K562 (cell line): ENCODE measurements around the gene GRIA4. TPM values are rescaled to one million over a fixed set of nuclear protein-coding genes. Genes with fewer than 3 reads are reported as not detected.

Source experiments
- ATAC-seq: fragments of 200-7000 bp; cut with Tn5 transposase; 3 replicates; pipeline ENCODE4 v1.9.1; 2020; ENCODE audit warnings: moderate library complexity
- BruUV-seq: library from RNA; stranded (reverse); fragments of 400-500 nt; replicated peaks from 2 replicates; lab custom pipeline; 2021; lab: Mats Ljungman, UMichigan
- CTCF ChIA-PET: fragments of 300-600 bp; formaldehyde crosslinking; extraction: SDS; loops from one replicate; lab custom pipeline; 2021; ENCODE audit warnings: low intra/inter-chr PET ratio; lab: Yijun Ruan, JAX
- POLR2A ChIA-PET: fragments of 300-600, 350-650 bp; sonication (Branson Sonifier 250); formaldehyde crosslinking; extraction: SDS; loops from one replicate; lab custom pipeline; 2021; ENCODE audit warnings: antibody characterized with exemption, inconsistent platforms; lab: Yijun Ruan, JAX
- DNase-seq, 4 experiments: peaks; one replicate each; pipeline versions ENCODE4 v3.0.0 to v3.0.0-alpha.2; 2011 to 2018; ENCODE audit warnings: low spot score in 3 of 4, mixed read lengths in 3 of 4; ENCODE audit errors: extremely low read depth in 1 of 4
- FAIRE-seq: peaks from 2 replicates; lab custom pipeline; 2011; peaks lifted over from hg19 to GRCh38; lab: Jason Lieb, UNC
- H2AFZ ChIP-seq: 2 replicates; pipeline ENCODE4 v1.6.0; 2011; ENCODE audit warnings: low read depth, low read length, control low read depth, inconsistent platforms
- H3K27ac ChIP-seq: fragments of 200-600 bp; 3 replicates; pipeline ENCODE4 v1.8.0; 2011; ENCODE audit warnings: low read depth, mild to moderate bottlenecking, control low read depth, inconsistent platforms, low read length, moderate library complexity, mixed read lengths; ENCODE audit errors: extremely low read depth
- H3K27me3 ChIP-seq, 2 experiments: fragments of 300-600 bp in 1 of 2; 2 replicates in 1 of 2; 3 replicates in 1 of 2; pipeline versions ENCODE4 v1.6.0 to v1.8.0; 2011; ENCODE audit warnings: inconsistent platforms in 2 of 2, low read length in 2 of 2, mild to moderate bottlenecking in 1 of 2, mixed read lengths in 1 of 2, moderate library complexity in 1 of 2; ENCODE audit not compliant: control insufficient read depth in 2 of 2, insufficient read depth in 2 of 2
- H3K36me3 ChIP-seq: fragments of 300-600 bp; 3 replicates; pipeline ENCODE4 v1.8.0; 2011; ENCODE audit warnings: mild to moderate bottlenecking, low read length, inconsistent platforms; ENCODE audit not compliant: control insufficient read depth, insufficient read depth
- H3K4me1 ChIP-seq, 2 experiments: fragments of 200-600 bp in 1 of 2; replicated peaks in 1 of 2; 2 replicates in 1 of 2; 3 replicates in 1 of 2; pipeline versions ENCODE4 v1.5.1 to v1.8.0; 2011; ENCODE audit warnings: inconsistent platforms in 2 of 2, low read length in 2 of 2, mild to moderate bottlenecking in 1 of 2, mixed read lengths in 1 of 2, moderate library complexity in 1 of 2; ENCODE audit not compliant: control insufficient read depth in 2 of 2, insufficient read depth in 2 of 2
- H3K4me2 ChIP-seq: 2 replicates; pipeline ENCODE4 v1.6.1; 2011; ENCODE audit warnings: low read length, control low read depth, inconsistent platforms, mixed read lengths; ENCODE audit not compliant: insufficient read depth
- H3K4me3 ChIP-seq: fragments of 200-600 bp; sonication (generic), shearing (Covaris generic); 2 replicates; pipeline ENCODE4 v1.5.1; 2016; ENCODE audit warnings: control low read depth, inconsistent platforms
- H3K79me2 ChIP-seq: fragments of 200-600 bp; 3 replicates; pipeline ENCODE4 v1.8.0; 2011; ENCODE audit warnings: low read length, inconsistent platforms; ENCODE audit not compliant: control insufficient read depth, insufficient read depth
- H3K9ac ChIP-seq, 2 experiments: 2 replicates each; pipeline versions ENCODE4 v1.6.0 to v1.6.1; 2011; ENCODE audit warnings: low read depth in 2 of 2, low read length in 2 of 2, control low read depth in 1 of 2, inconsistent platforms in 1 of 2, mild to moderate bottlenecking in 1 of 2, mixed read lengths in 1 of 2; ENCODE audit not compliant: insufficient read depth in 1 of 2
- H3K9me1 ChIP-seq: one replicate; pipeline ENCODE4 v1.6.0; 2011; ENCODE audit warnings: inconsistent platforms, mild to moderate bottlenecking, low read length, moderate library complexity; ENCODE audit not compliant: control insufficient read depth, insufficient read depth
- H3K9me3 ChIP-seq: replicated peaks from 2 replicates; pipeline ENCODE4 v1.5.1; 2011; ENCODE audit warnings: low read depth, low read length, inconsistent platforms; ENCODE audit not compliant: control insufficient read depth, insufficient read depth
- H4K20me1 ChIP-seq: replicated peaks from 2 replicates; pipeline ENCODE4 v1.6.1; 2011; ENCODE audit warnings: low read length, inconsistent platforms, mixed read lengths; ENCODE audit not compliant: control insufficient read depth, insufficient read depth
- CTBP1 ChIP-seq: fragments of 450-650 bp; IDR thresholded peaks from 2 replicates; pipeline ENCODE4 v1.6.1; 2016; ENCODE audit warnings: borderline replicate concordance
- DPF2 ChIP-seq: fragments of 450-650 bp; IDR thresholded peaks from 2 replicates; pipeline ENCODE4 v1.6.1; 2016
- ELF2 ChIP-seq: fragments of 250-450 bp; sonication (Bioruptor Pico); IDR thresholded peaks from 2 replicates; pipeline ENCODE4 v1.5.0; 2021; ENCODE audit warnings: mild to moderate bottlenecking
- ETV6 ChIP-seq, 3 experiments: fragments of 150-350 bp in 1 of 3; sonication (generic) in 1 of 3; formaldehyde crosslinking in 1 of 3; IDR thresholded peaks; 2 replicates each; pipeline versions ENCODE4 v1.6.1 to v1.8.0; 2014 to 2022; ENCODE audit warnings: borderline replicate concordance in 2 of 3, low read depth in 2 of 3, antibody characterized with exemption in 1 of 3, low read length in 1 of 3, mild to moderate bottlenecking in 1 of 3, missing genetic modification reagents in 1 of 3
- KHSRP ChIP-seq: fragments of 450-650 bp; IDR thresholded peaks from 2 replicates; pipeline ENCODE4 v1.6.1; 2017
- SNIP1 ChIP-seq: fragments of 450-650 bp; IDR thresholded peaks from 2 replicates; pipeline ENCODE4 v1.7.1; 2017; ENCODE audit warnings: low read depth, mild to moderate bottlenecking
- SRF ChIP-seq, 2 experiments: fragments of 250-450, 450-650 bp in 1 of 2; sonication (Bioruptor Pico) in 1 of 2; sonication (generic) in 1 of 2; formaldehyde crosslinking; IDR thresholded peaks; 2 replicates each; pipeline versions ENCODE4 v1.5.0 to v1.5.1; 2020 to 2022; ENCODE audit warnings: mild to moderate bottlenecking in 1 of 2, missing genetic modification reagents in 1 of 2
- TGIF2 ChIP-seq: sonication (generic); formaldehyde crosslinking; IDR thresholded peaks from 2 replicates; pipeline ENCODE4 v1.8.1; 2022; ENCODE audit warnings: mild to moderate bottlenecking, missing genetic modification reagents, moderate library complexity
- ZNF124 ChIP-seq: sonication (generic); formaldehyde crosslinking; IDR thresholded peaks from 2 replicates; pipeline ENCODE4 v1.8.1; 2022; ENCODE audit warnings: missing genetic modification reagents
- ZNF134 ChIP-seq: fragments of 250-450 bp; sonication (Bioruptor Pico); conservative IDR thresholded peaks from 2 replicates; pipeline ENCODE4 v1.4.0; 2020
- ZNF175 ChIP-seq: fragments of 200-800 bp; sonication (Bioruptor generic); IDR thresholded peaks from 2 replicates; pipeline ENCODE4 v1.6.1; 2016; ENCODE audit warnings: low read depth, mild to moderate bottlenecking, missing genetic modification characterization, missing compliant biosample characterization
- ZNF561 ChIP-seq: fragments of 450-650 bp; formaldehyde crosslinking; conservative IDR thresholded peaks from 2 replicates; pipeline ENCODE4 v1.4.0; 2020; ENCODE audit warnings: mild to moderate bottlenecking, moderate library complexity
- WGBS: fragments of 100-300 bp; shearing (Covaris generic); methylation state at CpG from one replicate; pipeline ENCODE4 v1.1.6; 2016; ENCODE audit warnings: low coverage, mixed read lengths; ENCODE audit not compliant: insufficient coverage; ENCODE audit errors: missing lambda C conversion rate; 5-methylcytosine and 5-hydroxymethylcytosine counted together
- in situ Hi-C: fragments of 300-500 bp; cut with MboI; formaldehyde crosslinking; loops from 4 replicates; pipeline ENCODE4 v1.15.0; 2018; ENCODE audit warnings: inconsistent platforms, mixed read lengths
- intact Hi-C: fragments of 100-400 bp; cut with micrococcal nuclease; formaldehyde crosslinking; loops from 2 replicates; pipeline ENCODE4 v1.14.2; 2022
- polyA plus RNA-seq, 8 experiments: library from polyadenylated mRNA; depleted of rRNA in 4 of 8; stranded (reverse) in 5 of 8; unstranded in 3 of 8; fragments of >200 nt; fragmentation: Nextera tagmentation in 2 of 8; fragmentation: Illumina TruSeq in 1 of 8; extraction: Ambion mirVana in 2 of 8; extraction: Trizol in 1 of 8; gene quantifications; 2 replicates each; pipeline versions ENCODE4 v1.2.1 to v1.2.3, GENCODE V29; 2011 to 2014; ENCODE audit warnings: inconsistent platforms in 1 of 8, missing spikeins in 1 of 8
- total RNA-seq, 7 experiments: library from RNA; depleted of rRNA in 6 of 7; stranded (reverse); fragments of >200 nt in 6 of 7; fragmentation: Illumina TruSeq in 2 of 7; extraction: Trizol in 2 of 7; gene quantifications; 2 replicates each; pipeline versions ENCODE4 v1.2.1 to v1.2.3, GENCODE V29; 2011 to 2021; ENCODE audit warnings: low replicate concordance in 1 of 7
- TF ChIP-seq, protein P1 (sequence below): fragments of 450-650 bp; IDR thresholded peaks from 2 replicates; pipeline ENCODE4 v1.6.1; 2017; ENCODE audit warnings: antibody characterized with exemption, mild to moderate bottlenecking
- TF ChIP-seq, protein P2 (sequence below): sonication (generic); formaldehyde crosslinking; IDR thresholded peaks from 2 replicates; pipeline ENCODE4 v1.9.0; 2022; ENCODE audit warnings: mild to moderate bottlenecking, missing genetic modification reagents
- TF ChIP-seq, protein P3 (sequence below): fragments of 450-650 bp; formaldehyde crosslinking; conservative IDR thresholded peaks from 2 replicates; pipeline ENCODE4 v1.4.0; 2022; ENCODE audit warnings: mild to moderate bottlenecking, missing genetic modification characterization

Gene GRIA4
- total and polyA plus RNA-seq, 9 of the 15 experiments (the other 6 are each of a cell fraction or from before 2014, with no cell fraction given) = not detected

GRCh38 chr11:105589346-105589745 lies 20.5 kb upstream of the GRIA4 start:
- no TSS peak for BruUV-seq
- POLR2A ChIA-PET = no interaction called here
- WGBS = 0% methylated on average over 4 of the region's 4 CpGs

GRCh38 chr11:105592035-105592434 lies 17.8 kb upstream of the GRIA4 start:
- H3K27ac ChIP-seq = no peak overlapping the region
- ATAC-seq (no peak), DNase-seq (no peak), FAIRE-seq (no peak)
- no peaks in the 10 kb centered on the region for H4K20me1 ChIP-seq
- no peak overlapping the region for H3K4me2 ChIP-seq
- H3K9me1 ChIP-seq = no peaks in the 10 kb centered on the region
- no peaks in the 10 kb centered on the region for H3K4me1 ChIP-seq
- H3K9ac ChIP-seq = no peak overlapping the region
- H3K9me3 ChIP-seq = no peaks in the 10 kb centered on the region
- no peaks in the 10 kb centered on the region for H3K36me3 ChIP-seq
- H2AFZ ChIP-seq = no peak overlapping the region
- no peak overlapping the region for H3K4me3 ChIP-seq
- 2% methylated on average over 5 of the region's 5 CpGs for WGBS
- BruUV-seq = no TSS peak
- ChIA-PET POLR2A (no interaction called here), CTCF (no interaction called here)
- intact Hi-C loops = no loop called here
- in situ Hi-C loops = no loop called here
- no peaks in the 10 kb centered on the region for H3K79me2 ChIP-seq
- no peaks in the 10 kb centered on the region for H3K27me3 ChIP-seq
- TF ChIP-seq ZNF175 = no peak
- TF ChIP-seq, protein P1, sequence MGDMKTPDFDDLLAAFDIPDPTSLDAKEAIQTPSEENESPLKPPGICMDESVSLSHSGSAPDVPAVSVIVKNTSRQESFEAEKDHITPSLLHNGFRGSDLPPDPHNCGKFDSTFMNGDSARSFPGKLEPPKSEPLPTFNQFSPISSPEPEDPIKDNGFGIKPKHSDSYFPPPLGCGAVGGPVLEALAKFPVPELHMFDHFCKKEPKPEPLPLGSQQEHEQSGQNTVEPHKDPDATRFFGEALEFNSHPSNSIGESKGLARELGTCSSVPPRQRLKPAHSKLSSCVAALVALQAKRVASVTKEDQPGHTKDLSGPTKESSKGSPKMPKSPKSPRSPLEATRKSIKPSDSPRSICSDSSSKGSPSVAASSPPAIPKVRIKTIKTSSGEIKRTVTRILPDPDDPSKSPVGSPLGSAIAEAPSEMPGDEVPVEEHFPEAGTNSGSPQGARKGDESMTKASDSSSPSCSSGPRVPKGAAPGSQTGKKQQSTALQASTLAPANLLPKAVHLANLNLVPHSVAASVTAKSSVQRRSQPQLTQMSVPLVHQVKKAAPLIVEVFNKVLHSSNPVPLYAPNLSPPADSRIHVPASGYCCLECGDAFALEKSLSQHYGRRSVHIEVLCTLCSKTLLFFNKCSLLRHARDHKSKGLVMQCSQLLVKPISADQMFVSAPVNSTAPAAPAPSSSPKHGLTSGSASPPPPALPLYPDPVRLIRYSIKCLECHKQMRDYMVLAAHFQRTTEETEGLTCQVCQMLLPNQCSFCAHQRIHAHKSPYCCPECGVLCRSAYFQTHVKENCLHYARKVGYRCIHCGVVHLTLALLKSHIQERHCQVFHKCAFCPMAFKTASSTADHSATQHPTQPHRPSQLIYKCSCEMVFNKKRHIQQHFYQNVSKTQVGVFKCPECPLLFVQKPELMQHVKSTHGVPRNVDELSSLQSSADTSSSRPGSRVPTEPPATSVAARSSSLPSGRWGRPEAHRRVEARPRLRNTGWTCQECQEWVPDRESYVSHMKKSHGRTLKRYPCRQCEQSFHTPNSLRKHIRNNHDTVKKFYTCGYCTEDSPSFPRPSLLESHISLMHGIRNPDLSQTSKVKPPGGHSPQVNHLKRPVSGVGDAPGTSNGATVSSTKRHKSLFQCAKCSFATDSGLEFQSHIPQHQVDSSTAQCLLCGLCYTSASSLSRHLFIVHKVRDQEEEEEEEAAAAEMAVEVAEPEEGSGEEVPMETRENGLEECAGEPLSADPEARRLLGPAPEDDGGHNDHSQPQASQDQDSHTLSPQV = no peak
- TF ChIP-seq ELF2 = no peak
- TF ChIP-seq ZNF124 = no peak
- TF ChIP-seq, protein P2, sequence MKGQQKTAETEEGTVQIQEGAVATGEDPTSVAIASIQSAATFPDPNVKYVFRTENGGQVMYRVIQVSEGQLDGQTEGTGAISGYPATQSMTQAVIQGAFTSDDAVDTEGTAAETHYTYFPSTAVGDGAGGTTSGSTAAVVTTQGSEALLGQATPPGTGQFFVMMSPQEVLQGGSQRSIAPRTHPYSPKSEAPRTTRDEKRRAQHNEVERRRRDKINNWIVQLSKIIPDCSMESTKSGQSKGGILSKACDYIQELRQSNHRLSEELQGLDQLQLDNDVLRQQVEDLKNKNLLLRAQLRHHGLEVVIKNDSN (CRISPR knock-in tag) = no peak
- no peak for TF ChIP-seq CTBP1
- no peak for TF ChIP-seq DPF2

More at GRCh38 chr11:105589346-105589745, 20.5 kb upstream of the GRIA4 start:
- no peaks in the 10 kb centered on the region for H3K9me3 ChIP-seq
- intact Hi-C loops (no loop called here), in situ Hi-C loops (no loop called here)
- H3K36me3 ChIP-seq = no peaks in the 10 kb centered on the region
- no peak overlapping the region for H3K4me3 ChIP-seq
- CTCF ChIA-PET = no interaction called here
- H3K9ac ChIP-seq = no peak overlapping the region
- DNase-seq (no peak), ATAC-seq (no peak), FAIRE-seq (no peak)
- H2AFZ ChIP-seq = no peak overlapping the region
- no peak overlapping the region for H3K27ac ChIP-seq
- H3K4me1 ChIP-seq = no peaks in the 10 kb centered on the region
- no peaks in the 10 kb centered on the region for H3K79me2 ChIP-seq
- no peaks in the 10 kb centered on the region for H3K27me3 ChIP-seq
- no peak overlapping the region for H3K4me2 ChIP-seq
- TF ChIP-seq SNIP1 (no peak), SRF (CRISPR knock-in tag; IDR thresholded peaks at IDR 0.05) (no peak), ETV6 (IDR thresholded peaks at IDR 0.05; ENCODE audit: borderline replicate concordance in 1 of 2, low read depth in 2 of 2, low read length in 1 of 2) (no peak), ETV6 (CRISPR knock-in tag; IDR thresholded peaks at IDR 0.05; ENCODE audit: borderline replicate concordance) (no peak), TGIF2 (CRISPR knock-in tag) (no peak), ZNF561 (CRISPR knock-in tag) (no peak), ZNF134 (CRISPR knock-in tag) (no peak), KHSRP (no peak)
- TF ChIP-seq, protein P3, sequence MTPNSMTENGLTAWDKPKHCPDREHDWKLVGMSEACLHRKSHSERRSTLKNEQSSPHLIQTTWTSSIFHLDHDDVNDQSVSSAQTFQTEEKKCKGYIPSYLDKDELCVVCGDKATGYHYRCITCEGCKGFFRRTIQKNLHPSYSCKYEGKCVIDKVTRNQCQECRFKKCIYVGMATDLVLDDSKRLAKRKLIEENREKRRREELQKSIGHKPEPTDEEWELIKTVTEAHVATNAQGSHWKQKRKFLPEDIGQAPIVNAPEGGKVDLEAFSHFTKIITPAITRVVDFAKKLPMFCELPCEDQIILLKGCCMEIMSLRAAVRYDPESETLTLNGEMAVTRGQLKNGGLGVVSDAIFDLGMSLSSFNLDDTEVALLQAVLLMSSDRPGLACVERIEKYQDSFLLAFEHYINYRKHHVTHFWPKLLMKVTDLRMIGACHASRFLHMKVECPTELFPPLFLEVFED = no peak
- no peaks in the 10 kb centered on the region for H3K9me1 ChIP-seq
- H4K20me1 ChIP-seq = no peaks in the 10 kb centered on the region
